Heart left ventricle (tissue), 13 donors: ENCODE measurements around the gene NRCAM.

Source experiments
- POLR2A ChIP-seq, 2 donors: fragments of 450-650 bp; IDR thresholded peaks; one replicate each; pipeline ENCODE4 v1.6.1; 2017; ENCODE audit warnings: antibody characterized with exemption in 2 of 2, mild to moderate bottlenecking in 2 of 2, moderate library complexity in 2 of 2
- TF ChIP-seq, protein P1 (sequence below), 12 donors: fragments of 200-600 bp; sonication (generic) in 4 of 12; IDR thresholded peaks; one replicate each; pipeline versions ENCODE4 v1.5.0 to v1.8.0; 2018 to 2022; ENCODE audit warnings: antibody characterized with exemption in 12 of 12, mild to moderate bottlenecking in 5 of 12
- donor health status: ischemic (EF 13 %, LVEDD 7.1; RV severe dilation, severe dysfunction).
- donor health status: DM: no; HTN: yes; CAD: no.
- donor health status: DM: no; HTN: no; CAD: no.
- donor health status: ischemic (EF 25% LVEDD 6.9; RV normal size, moderate dysfunction).
- donor health status: ischemic (EF 25% LVEDD 5.7; RV mildly dilated, moderate dysfunction).
- donor health status: ischemic (EF 35%, LVEDD 5.7; RV mildly dilated, moderate dysfunction).
- donor health status: nonischemic (EF 11% LVEDD 7.7; RV severe dilation, severe dysfunction).
- donor health status: DM: yes; HTN: yes; CAD: no.
- donor health status: PGD.
- donor health status: ischemic (EF 29% LVEDD 5.4; RV normal size, mild dysfunction).
- donor health status: nonischemic (EF 23%, LVEDD 6.1; RV moderate dilation, normal function).

- TF ChIP-seq, protein P1, sequence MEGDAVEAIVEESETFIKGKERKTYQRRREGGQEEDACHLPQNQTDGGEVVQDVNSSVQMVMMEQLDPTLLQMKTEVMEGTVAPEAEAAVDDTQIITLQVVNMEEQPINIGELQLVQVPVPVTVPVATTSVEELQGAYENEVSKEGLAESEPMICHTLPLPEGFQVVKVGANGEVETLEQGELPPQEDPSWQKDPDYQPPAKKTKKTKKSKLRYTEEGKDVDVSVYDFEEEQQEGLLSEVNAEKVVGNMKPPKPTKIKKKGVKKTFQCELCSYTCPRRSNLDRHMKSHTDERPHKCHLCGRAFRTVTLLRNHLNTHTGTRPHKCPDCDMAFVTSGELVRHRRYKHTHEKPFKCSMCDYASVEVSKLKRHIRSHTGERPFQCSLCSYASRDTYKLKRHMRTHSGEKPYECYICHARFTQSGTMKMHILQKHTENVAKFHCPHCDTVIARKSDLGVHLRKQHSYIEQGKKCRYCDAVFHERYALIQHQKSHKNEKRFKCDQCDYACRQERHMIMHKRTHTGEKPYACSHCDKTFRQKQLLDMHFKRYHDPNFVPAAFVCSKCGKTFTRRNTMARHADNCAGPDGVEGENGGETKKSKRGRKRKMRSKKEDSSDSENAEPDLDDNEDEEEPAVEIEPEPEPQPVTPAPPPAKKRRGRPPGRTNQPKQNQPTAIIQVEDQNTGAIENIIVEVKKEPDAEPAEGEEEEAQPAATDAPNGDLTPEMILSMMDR (IDR thresholded peaks at IDR 0.05): no peak
- TF ChIP-seq POLR2A (IDR thresholded peaks at IDR 0.05): no peak
These were observed 12.0 kb upstream of the NRCAM start for GRCh38 chr7:108468246-108468645.
